H1 (cell line): ENCODE results near the gene IKZF3. TPM values are rescaled to one million over a fixed set of nuclear protein-coding genes. Genes with fewer than 3 reads are reported as not detected.

ENCODE experiments used
- CTCF ChIA-PET: fragments of 300-600 bp; sonication (Branson Sonifier 250); formaldehyde crosslinking; loops from one replicate; lab custom pipeline; 2021; ENCODE audit not compliant: partially characterized antibody; lab: Charles Lee
- POLR2A ChIA-PET: fragments of 300-600 bp; sonication (Branson Sonifier 250); formaldehyde crosslinking; loops from one replicate; lab custom pipeline; 2021; ENCODE audit warnings: inconsistent platforms; ENCODE audit not compliant: partially characterized antibody; lab: Charles Lee
- DNase-seq, 2 experiments: peaks; one replicate each; pipeline versions ENCODE4 v3.0.0 to v3.0.0-alpha.2; 2010 to 2022; ENCODE audit warnings: low spot score in 2 of 2, low read depth in 1 of 2, mixed read lengths in 1 of 2
- FAIRE-seq: peaks from 2 replicates; lab custom pipeline; 2011; peaks lifted over from hg19 to GRCh38; lab: Jason Lieb, UNC
- H2AFZ ChIP-seq: 2 replicates; pipeline ENCODE4 v1.8.1; 2012; ENCODE audit warnings: low read length, inconsistent platforms
- H2AK5ac ChIP-seq: 2 replicates; pipeline ENCODE4 v1.6.1; 2013; ENCODE audit warnings: low read depth, low read length
- H2BK120ac ChIP-seq: replicated peaks from 2 replicates; pipeline ENCODE3; 2013; ENCODE audit warnings: low read depth, low read length, inconsistent platforms
- H2BK12ac ChIP-seq: 2 replicates; pipeline ENCODE4 v1.6.1; 2013; ENCODE audit warnings: low read depth, low read length
- H2BK15ac ChIP-seq: 2 replicates; pipeline ENCODE4 v1.6.1; 2013; ENCODE audit warnings: low read length
- H2BK20ac ChIP-seq: 2 replicates; pipeline ENCODE4 v1.6.1; 2013; ENCODE audit warnings: low read length
- H2BK5ac ChIP-seq: 2 replicates; pipeline ENCODE4 v1.6.1; 2013; ENCODE audit warnings: low read depth, low read length
- H3K14ac ChIP-seq: 2 replicates; pipeline ENCODE4 v1.6.1; 2013; ENCODE audit warnings: inconsistent platforms; ENCODE audit not compliant: insufficient read length
- H3K18ac ChIP-seq: 2 replicates; pipeline ENCODE4 v1.6.1; 2013; ENCODE audit warnings: low read length; ENCODE audit errors: extremely low read depth
- H3K23ac ChIP-seq: 2 replicates; pipeline ENCODE4 v1.6.1; 2013; ENCODE audit warnings: inconsistent platforms; ENCODE audit not compliant: insufficient read length
- H3K23me2 ChIP-seq: 2 replicates; pipeline ENCODE4 v1.6.1; 2013; ENCODE audit warnings: low read depth, low read length
- H3K27ac ChIP-seq: 2 replicates; pipeline ENCODE4 v1.6.1; 2011; ENCODE audit warnings: low read depth, low read length, inconsistent platforms
- H3K27me3 ChIP-seq, 4 experiments: replicated peaks in 1 of 4; 1 replicate in 1 of 4; 2 replicates in 3 of 4; pipeline versions ENCODE4 v1.6.1 to v1.8.1; 2011 to 2013; ENCODE audit warnings: low read length in 3 of 4, mild to moderate bottlenecking in 3 of 4, inconsistent platforms in 2 of 4, mixed read lengths in 2 of 4, moderate library complexity in 1 of 4; ENCODE audit not compliant: control insufficient read depth in 3 of 4, insufficient read depth in 3 of 4; ENCODE audit errors: extremely low read depth in 1 of 4
- H3K36me3 ChIP-seq, 4 experiments: 2 replicates each; pipeline versions ENCODE4 v1.6.1 to v1.8.1; 2011 to 2013; ENCODE audit warnings: mild to moderate bottlenecking in 4 of 4, low read length in 3 of 4, moderate library complexity in 2 of 4, control low read depth in 1 of 4, inconsistent platforms in 1 of 4; ENCODE audit not compliant: insufficient read depth in 4 of 4, control insufficient read depth in 2 of 4
- H3K4ac ChIP-seq: replicated peaks from 2 replicates; pipeline ENCODE3; 2013; ENCODE audit warnings: low read length, low read depth, mixed read lengths, inconsistent platforms; ENCODE audit not compliant: insufficient read length
- H3K4me1 ChIP-seq, 4 experiments: replicated peaks in 1 of 4; 1 replicate in 1 of 4; 2 replicates in 3 of 4; pipeline versions ENCODE4 v1.6.1 to v1.8.1; 2011 to 2013; ENCODE audit warnings: low read length in 3 of 4, inconsistent platforms in 2 of 4, mixed read lengths in 1 of 4; ENCODE audit not compliant: insufficient read depth in 4 of 4, control insufficient read depth in 3 of 4
- H3K4me2 ChIP-seq, 2 experiments: 2 replicates each; pipeline versions ENCODE4 v1.6.1 to v1.8.1; 2011 to 2013; ENCODE audit warnings: low read depth in 2 of 2, low read length in 2 of 2, control low read depth in 1 of 2, inconsistent platforms in 1 of 2, mild to moderate bottlenecking in 1 of 2; ENCODE audit not compliant: insufficient read depth in 1 of 2
- H3K4me3 ChIP-seq, 4 experiments: fragments of 200-600, 300-600 bp in 1 of 4; sonication (generic), shearing (Covaris generic), sonication (Bioruptor Twin) in 1 of 4; 2 replicates each; pipeline versions ENCODE4 v1.5.1 to v1.8.1; 2011 to 2016; ENCODE audit warnings: low read length in 4 of 4, low read depth in 3 of 4, control low read depth in 2 of 4, inconsistent platforms in 2 of 4, mild to moderate bottlenecking in 2 of 4, mixed read lengths in 1 of 4, moderate library complexity in 1 of 4; ENCODE audit not compliant: insufficient read depth in 2 of 4; ENCODE audit errors: extremely low read depth in 1 of 4
- H3K56ac ChIP-seq: replicated peaks from 2 replicates; pipeline ENCODE3; 2013; ENCODE audit warnings: low read depth, mild to moderate bottlenecking, mixed read lengths, low read length, inconsistent platforms; ENCODE audit not compliant: insufficient read length
- H3K79me1 ChIP-seq: 2 replicates; pipeline ENCODE4 v1.6.1; 2013; ENCODE audit warnings: low read depth, low read length, control low read depth
- H3K79me2 ChIP-seq, 2 experiments: 2 replicates each; pipeline versions ENCODE4 v1.6.1 to v1.8.1; 2012 to 2013; ENCODE audit warnings: low read length in 2 of 2, mild to moderate bottlenecking in 2 of 2, inconsistent platforms in 1 of 2; ENCODE audit not compliant: insufficient read depth in 2 of 2, control insufficient read depth in 1 of 2
- H3K9ac ChIP-seq, 4 experiments: replicated peaks in 1 of 4; 1 replicate in 1 of 4; 2 replicates in 3 of 4; pipeline versions ENCODE4 v1.6.1 to v1.8.1; 2011 to 2013; ENCODE audit warnings: low read depth in 3 of 4, low read length in 3 of 4, control low read depth in 2 of 4, mild to moderate bottlenecking in 2 of 4, moderate library complexity in 2 of 4, inconsistent platforms in 1 of 4; ENCODE audit errors: extremely low read depth in 1 of 4
- H3K9me3 ChIP-seq, 2 experiments: 2 replicates each; pipeline versions ENCODE4 v1.6.1 to v1.8.1; 2012 to 2013; ENCODE audit warnings: mild to moderate bottlenecking in 2 of 2, moderate library complexity in 2 of 2, control low read depth in 1 of 2, inconsistent platforms in 1 of 2, low read depth in 1 of 2, low read length in 1 of 2, mixed read lengths in 1 of 2; ENCODE audit not compliant: insufficient read depth in 2 of 2
- H4K20me1 ChIP-seq, 2 experiments: replicated peaks in 1 of 2; 2 replicates each; pipeline versions ENCODE3 to v1.8.1; 2011 to 2013; ENCODE audit warnings: inconsistent platforms in 2 of 2, low read length in 2 of 2, mild to moderate bottlenecking in 1 of 2; ENCODE audit not compliant: insufficient read depth in 2 of 2, control insufficient read depth in 1 of 2
- H4K5ac ChIP-seq: 2 replicates; pipeline ENCODE4 v1.6.1; 2013; ENCODE audit warnings: low read length, low read depth, mixed read lengths, inconsistent platforms; ENCODE audit not compliant: insufficient read length
- H4K8ac ChIP-seq: 2 replicates; pipeline ENCODE4 v1.8.0; 2013; ENCODE audit warnings: mild to moderate bottlenecking, moderate library complexity, low read length, inconsistent platforms; ENCODE audit not compliant: insufficient read depth; ENCODE audit errors: extremely low read depth
- H4K91ac ChIP-seq: replicated peaks from 2 replicates; pipeline ENCODE3; 2013; ENCODE audit warnings: low read length, mixed read lengths, inconsistent platforms; ENCODE audit not compliant: insufficient read length
- KDM5A ChIP-seq: fragments of 200-600 bp; IDR thresholded peaks from 2 replicates; pipeline ENCODE4 v1.7.1; 2012; ENCODE audit warnings: mild to moderate bottlenecking, low read length, inconsistent platforms, mixed read lengths
- SAP30 ChIP-seq: fragments of 300-600 bp; sonication (generic); IDR thresholded peaks from 2 replicates; pipeline ENCODE4 v1.7.1; 2012; ENCODE audit warnings: low read length, moderate library complexity, mild to moderate bottlenecking, inconsistent platforms; ENCODE audit not compliant: insufficient read depth, insufficient replicate concordance
- TAF7 ChIP-seq: optimal IDR thresholded peaks from 2 replicates; pipeline ENCODE3; 2011; ENCODE audit warnings: low read depth, mild to moderate bottlenecking, inconsistent platforms, low read length, moderate library complexity, borderline replicate concordance
- USF2 ChIP-seq: IDR thresholded peaks from 2 replicates; pipeline ENCODE4 v1.6.1; 2011; ENCODE audit warnings: low read length, improper control_type of control experiment
- WGBS, 2 experiments: shearing (Covaris generic) in 1 of 2; methylation state at CpG; one replicate each; pipeline versions ENCODE4 v1.1.6 to v1.1.7; 2013 to 2015; ENCODE audit warnings: low lambda C conversion rate in 2 of 2, mixed read lengths in 2 of 2, inconsistent platforms in 1 of 2, low coverage in 1 of 2, missing lambda C conversion rate in 1 of 2; ENCODE audit not compliant: insufficient replicate concordance in 2 of 2, insufficient coverage in 1 of 2, insufficient read length in 1 of 2; ENCODE audit errors: extremely low coverage in 1 of 2, missing lambda C conversion rate in 1 of 2; 5-methylcytosine and 5-hydroxymethylcytosine counted together
- polyA plus RNA-seq, 7 experiments: library from polyadenylated mRNA; depleted of rRNA in 3 of 7; stranded (reverse) in 5 of 7; unstranded in 2 of 7; fragments of >200 nt in 5 of 7; fragments of 200-250 nt in 2 of 7; gene quantifications; 1 replicate in 5 of 7; 2 replicates in 1 of 7; 4 replicates in 1 of 7; pipeline versions ENCODE4 v1.2.1 to v1.2.3, GENCODE V29; 2011 to 2013; ENCODE audit warnings: missing spikeins in 2 of 7, mixed read lengths in 2 of 7
- total RNA-seq: library from RNA; stranded (reverse); fragmentation: NEBNext Ultra II Directional; extraction: Animal tissue kit (Norgen Biotek cat#: 25700); gene quantifications from 2 replicates; pipeline ENCODE4 v1.2.1, GENCODE V29; 2021

The IKZF3 gene
- total and polyA plus RNA-seq, 2 of the 8 experiments (the other 6 are each of a cell fraction or from before 2014, with no cell fraction given): 0.23 to 0.56 TPM

DNA sequence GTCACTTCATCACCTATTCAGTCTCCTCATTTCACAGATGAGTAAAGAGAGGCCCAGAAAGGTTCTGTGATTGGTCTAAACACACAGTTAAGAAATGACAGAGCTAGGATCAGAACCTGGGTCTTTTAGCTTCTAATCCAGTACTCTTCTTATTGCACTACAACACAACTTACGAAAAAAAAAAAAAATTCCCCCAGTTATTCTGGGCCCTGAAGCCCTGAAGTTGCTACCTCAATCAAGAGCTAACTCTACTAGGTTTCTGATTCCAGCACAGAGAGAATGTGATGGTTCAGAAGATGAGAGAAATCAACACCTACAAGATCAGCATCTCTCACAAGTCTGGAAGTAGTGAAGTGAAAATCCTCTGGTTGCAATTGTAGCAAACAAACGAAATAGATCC lies 89.1 kb downstream of the IKZF3 start:
- H2AFZ ChIP-seq: no peak overlapping the region
- TF ChIP-seq TAF7: no peak
- no peak for TF ChIP-seq SAP30
- TF ChIP-seq KDM5A: no peak
- no peak for TF ChIP-seq USF2
- H4K5ac ChIP-seq: no peak overlapping the region
- H2BK5ac ChIP-seq: no peak overlapping the region
- no peaks in the 10 kb centered on the region for H3K79me1 ChIP-seq
- FAIRE-seq: no peak
- no peaks in the 10 kb centered on the region for H3K9me3 ChIP-seq
- no peaks in the 10 kb centered on the region for H3K79me2 ChIP-seq
- no peak overlapping the region for H2BK20ac ChIP-seq
- no peak overlapping the region for H2BK120ac ChIP-seq
- no peaks in the 10 kb centered on the region for H3K36me3 ChIP-seq
- no peak overlapping the region for H2BK12ac ChIP-seq
- ChIA-PET POLR2A (no interaction called here), CTCF (interaction anchor here (0.5 kb wide), 1 partner anchor 1943 kb away, joined by 4 read pairs; no protein-coding TSS in a partner anchor)
- H2BK15ac ChIP-seq: no peak overlapping the region
- H3K4ac ChIP-seq: no peak overlapping the region
- H4K20me1 ChIP-seq: no peaks in the 10 kb centered on the region
- H2AK5ac ChIP-seq: no peak overlapping the region
- no peak overlapping the region for H4K91ac ChIP-seq
- no peak for DNase-seq
- H3K23me2 ChIP-seq: no peaks in the 10 kb centered on the region
- H3K18ac ChIP-seq: no peak overlapping the region
- no peaks in the 10 kb centered on the region for H3K27me3 ChIP-seq
- no peak overlapping the region for H3K9ac ChIP-seq
- H4K8ac ChIP-seq: no peak overlapping the region
- no peak overlapping the region for H3K14ac ChIP-seq
- no peak overlapping the region for H3K4me2 ChIP-seq
- 90% methylated on average over 2 of the region's 2 CpGs; no CpG with 5 or more reads in 1 of the 2 experiments for whole genome bisulfite sequencing, 2 experiments
- no peak overlapping the region for H3K4me3 ChIP-seq
- H3K4me1 ChIP-seq: no peaks in the 10 kb centered on the region; a peak in 1 of 7 replicates
- H3K27ac ChIP-seq: no peak overlapping the region
- no peak overlapping the region for H3K23ac ChIP-seq
- H3K56ac ChIP-seq: no peak overlapping the region
